ENCODE measurements around the gene SREBF2.
"Not testable (repeated sequence)": the region's sequence is repeated elsewhere in the genome, so short reads cannot be mapped to it uniquely, and the experiment has no call there.

Gene SREBF2

GRCh38 chr22:41842996-41843970 lies 10.4 kb downstream of the SREBF2 start:
- DNase-seq (ENCODE audit: low spot score): no peak

- DNase-seq (ENCODE audit: low spot score): no peak
Observed at GRCh38 chr22:41844036-41844435, 11.1 kb downstream of the SREBF2 start.

- no peak for DNase-seq (ENCODE audit: low spot score)
Observed at GRCh38 chr22:41844513-41844912, 11.6 kb downstream of the SREBF2 start.

- DNase-seq (ENCODE audit: low spot score): no peak
Observed at GRCh38 chr22:41845380-41846267, 12.7 kb downstream of the SREBF2 start.

GRCh38 chr22:41846268-41846987 lies 13.5 kb downstream of the SREBF2 start:
- no peak for DNase-seq (ENCODE audit: low spot score)

GRCh38 chr22:41847300-41847699 lies 14.4 kb downstream of the SREBF2 start:
- no peak for DNase-seq (ENCODE audit: low spot score)

GRCh38 chr22:41848468-41848867 lies 15.6 kb downstream of the SREBF2 start:
- DNase-seq (ENCODE audit: low spot score): no peak

GRCh38 chr22:41856469-41856868 lies 23.6 kb downstream of the SREBF2 start:
- no peak for DNase-seq (ENCODE audit: low spot score)

GRCh38 chr22:41857155-41857859 lies 24.4 kb downstream of the SREBF2 start:
- peak; percentile 58 for DNase-seq (ENCODE audit: low spot score)

GRCh38 chr22:41857860-41858199 lies 24.9 kb downstream of the SREBF2 start:
- no peak for DNase-seq (ENCODE audit: low spot score)

GRCh38 chr22:41862160-41862529 lies 29.2 kb downstream of the SREBF2 start:
- no peak for DNase-seq (ENCODE audit: low spot score)

GRCh38 chr22:41862530-41863266 lies 29.8 kb downstream of the SREBF2 start:
- no peak for DNase-seq (ENCODE audit: low spot score)

- no peak for DNase-seq (ENCODE audit: low spot score)
Observed at GRCh38 chr22:41863472-41863871, 30.6 kb downstream of the SREBF2 start.

GRCh38 chr22:41868556-41868955 lies 35.7 kb downstream of the SREBF2 start:
- no peak for DNase-seq (ENCODE audit: low spot score)

- DNase-seq (ENCODE audit: low spot score): not testable (repeated sequence)
Observed at GRCh38 chr22:41870081-41870480, 37.2 kb downstream of the SREBF2 start.

GRCh38 chr22:41870786-41871185 lies 37.9 kb downstream of the SREBF2 start:
- DNase-seq (ENCODE audit: low spot score): no peak

GRCh38 chr22:41873391-41873790 lies 40.5 kb downstream of the SREBF2 start:
- DNase-seq (ENCODE audit: low spot score): no peak

GRCh38 chr22:41874090-41874489 lies 41.2 kb downstream of the SREBF2 start:
- no peak for DNase-seq (ENCODE audit: low spot score)

GRCh38 chr22:41875531-41876270 lies 42.8 kb downstream of the SREBF2 start:
- DNase-seq (ENCODE audit: low spot score): no peak

- no peak for DNase-seq (ENCODE audit: low spot score)
Observed at GRCh38 chr22:41876275-41876674, 43.4 kb downstream of the SREBF2 start.
